A549 (cell line): Measurements from ENCODE around the gene MRPS34. TPM values are rescaled to one million over a fixed set of nuclear protein-coding genes. Genes with fewer than 3 reads are reported as not detected.

Source experiments
- ATAC-seq, 2 experiments: fragments of 200-7000 bp in 1 of 2; fragments of >200 bp in 1 of 2; cut with Nextera tagmentation in 1 of 2; cut with Tn5 transposase in 1 of 2; 3 replicates each; pipeline versions ENCODE4 v1.8.0 to v1.9.1; 2018 to 2020; ENCODE audit warnings: mild to moderate bottlenecking in 1 of 2, moderate library complexity in 1 of 2
- CTCF ChIA-PET: fragments of 300-600 bp; sonication (Branson Sonifier 250); formaldehyde crosslinking; extraction: SDS; loops from one replicate; lab custom pipeline; 2021; ENCODE audit warnings: antibody characterized with exemption, inconsistent platforms; lab: Yijun Ruan, JAX
- POLR2A ChIA-PET: fragments of 350-600 bp; formaldehyde crosslinking; extraction: SDS; loops from one replicate; lab custom pipeline; 2021; ENCODE audit warnings: antibody characterized with exemption, inconsistent platforms; lab: Yijun Ruan, JAX
- DNase-seq, 2 experiments: peaks; one replicate each; pipeline versions ENCODE4 v3.0.0 to v3.0.0-alpha.2; 2011 to 2016; ENCODE audit warnings: low read depth in 1 of 2, low spot score in 1 of 2
- FAIRE-seq: peaks from 2 replicates; lab custom pipeline; 2011; peaks lifted over from hg19 to GRCh38; lab: Jason Lieb, UNC
- H3K27ac ChIP-seq, 2 experiments: fragments of >200 bp; sonication (Bioruptor Twin); formaldehyde crosslinking; 3 replicates each; pipeline ENCODE4 v1.5.1; 2016 to 2017
- H3K4me1 ChIP-seq: fragments of >200 bp; sonication (Bioruptor Twin); formaldehyde crosslinking; 3 replicates; pipeline ENCODE4 v1.6.1; 2016
- H3K4me2 ChIP-seq: fragments of >200 bp; sonication (Bioruptor Twin); formaldehyde crosslinking; 3 replicates; pipeline ENCODE4 v1.6.1; 2016
- H3K4me3 ChIP-seq: fragments of >200 bp; sonication (Bioruptor Twin); formaldehyde crosslinking; 3 replicates; pipeline ENCODE4 v1.5.1; 2016
- H3K9me3 ChIP-seq: fragments of >200 bp; sonication (Bioruptor Twin); formaldehyde crosslinking; 3 replicates; pipeline ENCODE4 v1.6.1; 2016
- BCL3 ChIP-seq: fragments of >200 bp; sonication (Bioruptor Twin); formaldehyde crosslinking; IDR thresholded peaks from 3 replicates; pipeline ENCODE4 v1.6.1; 2016
- E2F6 ChIP-seq: IDR thresholded peaks from 2 replicates; pipeline ENCODE4 v1.6.1; 2012; ENCODE audit warnings: low read depth, borderline replicate concordance
- EHF ChIP-seq: fragments of 250-450 bp; sonication (Bioruptor Pico); IDR thresholded peaks from 2 replicates; pipeline ENCODE4 v1.5.0; 2020; ENCODE audit warnings: mild to moderate bottlenecking
- ELK1 ChIP-seq: fragments of 150-350 bp; IDR thresholded peaks from 2 replicates; pipeline ENCODE4 v1.6.1; 2014; ENCODE audit warnings: low read depth, mild to moderate bottlenecking, low read length
- ESRRA ChIP-seq: fragments of 150-350 bp; IDR thresholded peaks from 2 replicates; pipeline ENCODE4 v1.6.1; 2014; ENCODE audit warnings: mild to moderate bottlenecking, low read length, borderline replicate concordance
- FOXS1 ChIP-seq: fragments of 250-450 bp; sonication (Bioruptor Pico); IDR thresholded peaks from 2 replicates; pipeline ENCODE4 v1.5.0; 2020; ENCODE audit warnings: mild to moderate bottlenecking, moderate library complexity
- HMGXB4 ChIP-seq: fragments of 250-450 bp; sonication (Bioruptor Pico); IDR thresholded peaks from 2 replicates; pipeline ENCODE4 v1.5.0; 2021; ENCODE audit warnings: mild to moderate bottlenecking, moderate library complexity, borderline replicate concordance
- HOXA7 ChIP-seq: fragments of 250-450 bp; sonication (Bioruptor Pico); IDR thresholded peaks from 2 replicates; pipeline ENCODE4 v1.5.0; 2020; ENCODE audit warnings: mild to moderate bottlenecking, moderate library complexity
- HOXB5 ChIP-seq: fragments of 250-450 bp; sonication (Bioruptor Pico); IDR thresholded peaks from 2 replicates; pipeline ENCODE4 v1.5.0; 2020; ENCODE audit warnings: mild to moderate bottlenecking, moderate library complexity
- KDM5A ChIP-seq: fragments of 200-600 bp; sonication (generic); IDR thresholded peaks from 2 replicates; pipeline ENCODE4 v1.6.1; 2016; ENCODE audit warnings: antibody characterized with exemption, mild to moderate bottlenecking
- MAFK ChIP-seq: fragments of 450-650 bp; IDR thresholded peaks from 2 replicates; pipeline ENCODE4 v1.6.1; 2014; ENCODE audit not compliant: partially characterized antibody
- MYC ChIP-seq: IDR thresholded peaks from 2 replicates; pipeline ENCODE4 v1.6.1; 2012; ENCODE audit warnings: mild to moderate bottlenecking, inconsistent platforms, low read length, improper control_type of control experiment, borderline replicate concordance
- PBX3 ChIP-seq: IDR thresholded peaks from 2 replicates; pipeline ENCODE4 v1.6.1; 2012
- PHF8 ChIP-seq: fragments of 200-600 bp; sonication (generic); IDR thresholded peaks from 2 replicates; pipeline ENCODE4 v1.6.1; 2016; ENCODE audit warnings: low read depth, mild to moderate bottlenecking, antibody characterized with exemption, moderate library complexity, borderline replicate concordance
- POLR2A ChIP-seq: IDR thresholded peaks from 2 replicates; pipeline ENCODE4 v1.6.1; 2012; ENCODE audit warnings: mild to moderate bottlenecking, low read length
- RAD21 ChIP-seq, 2 experiments: fragments of >200 bp in 1 of 2; sonication (Bioruptor Twin) in 1 of 2; formaldehyde crosslinking in 1 of 2; IDR thresholded peaks in 1 of 2; conservative IDR thresholded peaks in 1 of 2; 2 replicates in 1 of 2; 3 replicates in 1 of 2; pipeline ENCODE4 v1.6.1; 2012 to 2018; ENCODE audit warnings: inconsistent platforms in 1 of 2
- RARB ChIP-seq: fragments of 250-450 bp; sonication (Bioruptor Pico); IDR thresholded peaks from 2 replicates; pipeline ENCODE4 v1.8.0; 2021; ENCODE audit warnings: mild to moderate bottlenecking, moderate library complexity
- ZSCAN20 ChIP-seq: fragments of 250-450 bp; sonication (Bioruptor Pico); IDR thresholded peaks from 2 replicates; pipeline ENCODE4 v1.8.0; 2022; ENCODE audit warnings: mild to moderate bottlenecking, moderate library complexity
- WGBS: methylation state at CpG from one replicate; pipeline ENCODE4 v1.1.6; 2017; ENCODE audit errors: missing lambda C conversion rate; 5-methylcytosine and 5-hydroxymethylcytosine counted together
- polyA plus RNA-seq, 4 experiments: library from polyadenylated mRNA; depleted of rRNA in 3 of 4; stranded (reverse); fragments of >200 nt; fragmentation: RNase III in 1 of 4; extraction: RNeasy Plus Mini Kit Qiagen cat#74134 plus additional on column Dnase treatment in 1 of 4; gene quantifications; 2 replicates in 3 of 4; 3 replicates in 1 of 4; pipeline ENCODE4 v1.2.3, GENCODE V29; 2011 to 2017

MRPS34 gene
- polyA plus RNA-seq, 2 of the 4 experiments (the other 2 are of a cell fraction): 118 to 220 TPM

- CTCF ChIA-PET: interaction anchor here (0.8 to 1.4 kb wide), 5 partner anchors 12 to 66 kb away, joined by 3 to 6 read pairs (median 4); partner anchors contain the start of genes EME2, MAPK8IP3 and MRPS34
- no peaks in the 10 kb centered on the region for H3K4me1 ChIP-seq
- TF ChIP-seq PHF8 (no peak), FOXS1 (CRISPR knock-in tag) (no peak), HOXB5 (CRISPR knock-in tag) (no peak)
- H3K4me2 ChIP-seq: no peak overlapping the region
- 95% methylated on average over 31 of the region's 37 CpGs for WGBS
- no peak overlapping the region for H3K27ac ChIP-seq
- POLR2A ChIA-PET: no interaction called here
- no peak for ATAC-seq
- H3K9me3 ChIP-seq: no peaks in the 10 kb centered on the region
- H3K4me3 ChIP-seq: no peak overlapping the region
- DNase-seq: no peak
- no peak for FAIRE-seq
These were observed 15.0 kb downstream of the MRPS34 start for GRCh38 chr16:1757714-1758461.

- FAIRE-seq (no peak), DNase-seq (no peak), ATAC-seq (no peak)
- no peaks in the 10 kb centered on the region for H3K4me1 ChIP-seq
- H3K9me3 ChIP-seq: no peaks in the 10 kb centered on the region
- H3K27ac ChIP-seq: no peak overlapping the region
- 94% methylated on average over 12 of the region's 12 CpGs for WGBS
- POLR2A ChIA-PET: interaction anchor here (1.6 kb wide), 1 partner anchor 18 kb away, joined by 4 read pairs; the partner anchor contains the start of genes EME2 and MRPS34
- TF ChIP-seq RAD21 (conservative IDR thresholded peaks at IDR 0.05 in 1 of 2, IDR thresholded peaks at IDR 0.05 in 1 of 2) (no peak), MAFK (no peak), ESRRA (no peak), PBX3 (no peak), EHF (CRISPR knock-in tag) (no peak), BCL3 (no peak), KDM5A (no peak), POLR2A (no peak), ELK1 (no peak), PHF8 (no peak), ZSCAN20 (no peak), RARB (CRISPR knock-in tag) (no peak), HOXB5 (CRISPR knock-in tag) (no peak)
- CTCF ChIA-PET: interaction anchor here (0.8 to 2.0 kb wide), 3 partner anchors 9 to 48 kb away, joined by 4 to 9 read pairs (median 6); partner anchors contain the start of gene MAPK8IP3
- H3K4me2 ChIP-seq: no peak overlapping the region
- H3K4me3 ChIP-seq: no peak overlapping the region
These were observed 18.7 kb downstream of the MRPS34 start for GRCh38 chr16:1754204-1754603.

GRCh38 chr16:1752853-1753252, 20.1 kb downstream of the MRPS34 start:
- ATAC-seq (no peak), FAIRE-seq (no peak), DNase-seq (no peak)
- H3K4me3 ChIP-seq: no peak overlapping the region
- H3K4me1 ChIP-seq: no peaks in the 10 kb centered on the region
- 92% methylated on average over 14 of the region's 14 CpGs for WGBS
- H3K27ac ChIP-seq: no peak overlapping the region
- ChIA-PET POLR2A (no interaction called here), CTCF (interaction anchor here (1.0 to 1.1 kb wide), 2 partner anchors 20 to 29 kb away, joined by 3 to 4 read pairs; no protein-coding TSS in a partner anchor)
- TF ChIP-seq HOXA7 (no peak), ESRRA (no peak), E2F6 (no peak), PBX3 (no peak), HMGXB4 (CRISPR knock-in tag) (no peak), KDM5A (no peak), MYC (no peak), PHF8 (no peak)
- no peaks in the 10 kb centered on the region for H3K9me3 ChIP-seq
- H3K4me2 ChIP-seq: no peak overlapping the region
